ENCODE measurements around the gene NAT16.

- TF ChIP-seq ATF2 (CRISPR knock-in tag; IDR thresholded peaks at IDR 0.05) (no peak), ASH2L (IDR thresholded peaks at IDR 0.05; ENCODE audit: insufficient read length, low read depth, low read length) (no peak), MAFF (IDR thresholded peaks at IDR 0.05; ENCODE audit: low read depth, low read length) (no peak), RFX5 (IDR thresholded peaks at IDR 0.05; ENCODE audit: low read depth, low read length) (no peak), NFATC3 (CRISPR knock-in tag; IDR thresholded peaks at IDR 0.05) (no peak), ZNF274 (CRISPR knock-in tag; IDR thresholded peaks at IDR 0.05) (peak; percentile 79), RARG (CRISPR knock-in tag; IDR thresholded peaks at IDR 0.05; ENCODE audit: low read depth) (peak; percentile 23; the same call in 1 of the 2 replicates), SNAPC2 (CRISPR knock-in tag; IDR thresholded peaks at IDR 0.05) (peak; percentile 57; the same call in 1 of the 2 replicates), ZNF207 (IDR thresholded peaks at IDR 0.05; ENCODE audit: borderline replicate concordance) (no peak)
- TF ChIP-seq, protein P1, sequence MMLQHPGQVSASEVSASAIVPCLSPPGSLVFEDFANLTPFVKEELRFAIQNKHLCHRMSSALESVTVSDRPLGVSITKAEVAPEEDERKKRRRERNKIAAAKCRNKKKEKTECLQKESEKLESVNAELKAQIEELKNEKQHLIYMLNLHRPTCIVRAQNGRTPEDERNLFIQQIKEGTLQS (CRISPR knock-in tag; IDR thresholded peaks at IDR 0.05), result no peak
Measured at GRCh38 chr7:101125989-101126650, 54.0 kb downstream of the NAT16 start.
